Cardiac septum (tissue), 1 donor: Measurements from ENCODE around the gene SYCN. TPM values are rescaled to one million over a fixed set of nuclear protein-coding genes. Genes with fewer than 3 reads are reported as not detected.
"Not testable (repeated sequence)": the region's sequence is repeated elsewhere in the genome, so short reads cannot be mapped to it uniquely, and the experiment has no call there.

Experiments
- DNase-seq: peaks from one replicate; pipeline ENCODE4 v3.0.0-alpha.2; 2020; ENCODE audit warnings: low spot score
- intact Hi-C: fragments of 100-400 bp; cut with DNase I; formaldehyde crosslinking; loops from one replicate; pipeline ENCODE4 v1.14.0; 2022
- total RNA-seq: library from RNA; stranded (reverse); fragmentation: NEBNext Ultra II Directional; extraction: Animal tissue kit (Norgen Biotek cat#: 25700); gene quantifications from one replicate; pipeline ENCODE4 v1.2.1, GENCODE V29; 2021
- donor health status: DM: no; HTN: no; CAD: no.

The SYCN gene
- total RNA-seq, 1 donor from 2014 or later, result not detected

GRCh38 chr19:39230096-39230764 is 26.2 kb upstream of the SYCN start:
- no peak for DNase-seq
- intact Hi-C loops, result no loop called here

DNA sequence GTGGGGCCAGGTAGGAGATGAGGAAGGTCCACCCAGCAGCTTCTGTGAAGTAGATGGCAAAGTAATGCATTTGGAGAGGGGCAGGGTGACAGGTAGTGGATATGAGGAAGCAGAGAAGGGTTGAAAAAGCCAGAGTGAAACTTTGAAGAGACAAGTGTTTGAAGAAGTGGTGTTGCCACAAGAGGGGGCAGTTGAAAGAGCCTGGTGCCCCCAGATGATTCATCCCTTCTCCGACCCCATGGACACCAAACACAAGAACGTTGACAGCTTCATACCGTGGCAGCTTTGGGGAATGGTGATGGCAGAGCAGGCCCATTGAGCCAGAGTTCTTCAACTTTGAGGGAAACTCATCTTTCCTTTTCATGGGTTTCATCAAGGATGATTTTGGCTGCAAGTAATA is 20.8 kb upstream of the SYCN start:
- no peak for DNase-seq
- intact Hi-C loops, result no loop called here

DNA sequence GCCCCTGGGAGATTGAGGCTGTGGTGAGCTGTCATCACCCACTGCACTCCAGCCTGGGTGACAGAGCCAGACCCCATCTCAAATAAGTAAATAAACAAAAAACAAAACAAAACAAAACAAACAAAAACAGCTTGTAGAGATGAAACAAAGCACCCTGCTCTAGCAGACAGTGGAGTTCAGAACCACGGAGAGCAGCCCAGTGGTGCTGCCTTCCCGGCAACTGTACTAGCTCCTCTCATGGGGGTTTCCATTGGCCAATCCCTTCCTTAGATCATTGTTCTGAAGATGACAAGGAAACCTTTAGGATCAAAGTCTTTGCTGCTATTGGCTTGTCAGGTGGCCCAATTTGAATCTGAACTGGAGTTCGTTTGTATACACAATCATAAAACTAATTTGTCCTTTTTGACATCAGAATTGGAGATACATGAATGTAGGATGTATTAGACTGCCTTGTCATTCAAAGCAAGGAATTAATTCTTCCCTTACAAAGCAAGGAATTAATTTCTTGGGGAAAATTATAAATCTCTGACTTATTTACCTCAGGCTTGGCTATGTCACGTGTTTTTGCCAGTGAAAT is 19.7 kb upstream of the SYCN start:
- no peak for DNase-seq
- intact Hi-C loops, result no loop called here

DNA sequence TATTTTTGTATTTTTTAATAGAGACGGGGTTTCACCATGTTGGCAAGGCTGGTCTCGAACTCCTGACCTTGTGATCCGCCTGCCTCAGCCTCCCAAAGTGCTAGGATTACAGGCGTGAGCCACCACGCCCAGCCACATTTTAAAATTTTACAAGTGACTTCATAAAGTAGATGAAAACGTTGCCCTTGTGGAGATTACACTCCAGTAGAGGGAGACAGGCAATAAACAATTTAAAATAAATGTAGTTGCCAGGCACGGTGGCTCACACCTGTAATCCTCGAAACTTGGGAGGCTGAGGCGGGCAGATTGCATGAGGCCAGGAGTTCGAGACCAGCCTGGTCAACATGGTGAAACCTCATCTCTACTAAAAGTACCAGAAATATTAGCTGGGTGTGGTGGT is 15.0 kb upstream of the SYCN start:
- intact Hi-C loops, DNase-seq: not testable (repeated sequence)

GRCh38 chr19:39218230-39219007 is 14.4 kb upstream of the SYCN start:
- intact Hi-C loops, result no loop called here
- no peak for DNase-seq

DNA sequence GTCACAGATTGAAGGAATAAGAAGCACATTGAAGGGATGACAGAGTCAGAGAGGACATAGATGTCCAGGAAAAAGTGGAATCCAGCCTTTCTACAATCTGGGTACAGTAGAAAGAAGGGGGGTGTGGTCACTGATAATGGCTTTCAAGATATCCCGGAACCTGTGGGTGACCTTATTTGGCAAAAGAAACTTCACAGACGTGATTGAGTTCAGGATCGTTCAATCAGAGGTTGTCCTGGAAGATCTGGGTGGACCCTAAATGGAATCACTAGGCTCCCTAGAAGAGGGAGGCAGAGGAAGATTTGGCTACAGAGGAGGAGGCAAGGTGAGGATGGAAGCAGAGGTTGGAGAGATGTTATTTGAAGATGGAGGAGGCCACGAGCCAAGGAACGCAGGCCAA is 13.0 kb upstream of the SYCN start:
- no peak for DNase-seq
- intact Hi-C loops, result no loop called here

DNA sequence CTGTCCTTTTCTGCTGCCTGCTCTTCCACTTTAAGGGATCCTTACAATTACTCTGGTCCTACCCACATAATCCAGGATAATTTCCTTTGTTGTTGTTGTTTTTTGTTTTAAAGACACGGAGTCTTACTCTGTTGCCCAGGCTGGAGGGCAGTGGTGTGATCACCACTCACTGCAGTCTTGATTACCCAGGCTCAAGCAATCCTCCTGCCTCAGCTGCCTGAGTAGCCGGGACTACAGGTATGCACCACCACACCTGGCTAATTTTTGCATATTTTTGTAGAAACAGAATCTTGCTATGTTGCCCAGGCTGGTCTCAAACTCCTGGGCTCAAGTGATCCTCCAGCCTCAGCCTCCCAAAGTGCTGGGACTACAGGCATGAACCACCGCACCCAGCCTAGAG is 11.3 kb upstream of the SYCN start:
- intact Hi-C loops, DNase-seq: not testable (repeated sequence)

GRCh38 chr19:39212375-39212742 is 8.3 kb upstream of the SYCN start:
- no peak for DNase-seq

DNA sequence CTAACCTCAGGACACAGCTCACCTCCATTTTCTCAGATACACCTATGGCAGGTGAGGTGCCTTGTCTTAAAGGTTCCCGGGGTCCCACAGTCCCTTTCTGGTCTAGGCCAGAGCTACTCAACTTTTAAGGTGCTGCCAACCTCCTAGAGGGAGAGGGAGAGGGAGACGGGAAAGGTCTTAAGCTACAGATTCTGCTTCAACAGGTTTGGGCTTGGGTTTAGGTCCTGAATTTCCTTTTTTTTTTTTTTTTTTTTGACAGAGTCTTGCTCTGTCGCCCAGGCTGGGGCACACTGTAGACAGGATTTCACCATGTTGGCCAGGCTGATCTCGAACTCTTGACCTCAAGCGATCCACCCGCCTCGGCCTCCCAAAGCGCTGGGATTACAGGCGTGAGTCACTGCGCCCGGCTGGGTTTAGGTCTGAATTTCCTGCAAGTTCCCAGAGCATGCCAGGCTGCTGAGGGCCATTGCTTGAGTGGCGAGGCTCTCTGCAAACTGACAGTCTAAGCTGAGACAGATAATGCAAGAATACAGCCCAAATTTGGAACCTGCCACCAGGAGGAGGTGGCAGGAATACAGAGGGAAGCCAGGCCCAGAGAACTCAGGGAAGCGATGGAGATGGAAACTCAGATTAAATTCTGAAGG is 7.8 kb upstream of the SYCN start:
- DNase-seq, result no peak
- intact Hi-C loops, result no loop called here

More at GRCh38 chr19:39212375-39212742, 8.3 kb upstream of the SYCN start:
- intact Hi-C loops, result no loop called here

DNA sequence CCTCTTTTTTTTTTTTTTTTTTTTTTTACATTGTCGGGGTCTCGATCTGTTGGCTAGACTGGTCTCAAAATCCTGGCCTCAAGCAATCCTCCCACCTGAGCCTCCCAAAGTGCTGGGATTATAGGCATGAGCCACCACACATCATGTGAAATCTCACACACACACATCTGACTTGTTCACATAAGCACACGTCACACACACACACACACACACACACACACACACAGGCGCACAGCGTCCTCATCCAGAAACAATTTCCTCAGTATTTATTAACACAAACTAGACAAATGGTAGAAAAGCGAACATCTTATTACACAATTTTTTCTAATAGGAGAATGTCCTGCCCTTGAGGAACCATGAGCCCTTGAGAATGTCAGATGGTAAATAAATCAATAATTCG is 5.1 kb upstream of the SYCN start:
- intact Hi-C loops, result no loop called here
- DNase-seq, result no peak

GRCh38 chr19:39208175-39208795 is 4.2 kb upstream of the SYCN start:
- intact Hi-C loops, result no loop called here
- DNase-seq, result no peak

DNA sequence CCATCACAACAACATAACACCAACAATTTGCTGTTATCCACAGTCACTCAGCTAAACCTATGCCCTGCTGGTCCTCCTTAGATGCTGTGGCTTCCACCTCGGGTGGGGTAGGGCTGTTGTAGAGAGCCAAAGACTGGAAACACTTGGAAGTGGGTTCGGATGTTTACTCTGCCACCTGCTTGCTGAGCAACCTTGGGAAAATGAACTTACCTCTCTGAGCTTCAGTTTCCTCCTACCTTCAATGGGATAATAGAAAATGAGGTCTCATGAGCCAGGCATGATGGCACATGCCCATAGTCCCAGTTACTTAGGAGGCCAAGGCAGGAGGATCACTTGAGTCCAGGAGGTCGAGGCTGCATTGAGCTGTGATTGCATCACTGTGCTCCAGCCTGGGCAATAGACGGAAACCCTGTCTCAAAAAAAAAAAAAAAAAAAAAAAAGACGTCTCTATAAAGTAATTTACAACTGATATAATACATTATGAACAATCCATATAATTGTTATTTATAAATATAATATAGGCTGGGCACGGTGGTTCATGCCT is 3.3 kb upstream of the SYCN start:
- intact Hi-C loops, result no loop called here
- no peak for DNase-seq

- intact Hi-C loops, result no loop called here
- no peak for DNase-seq
These were observed 2.1 kb upstream of the SYCN start for GRCh38 chr19:39206122-39206521.

DNA sequence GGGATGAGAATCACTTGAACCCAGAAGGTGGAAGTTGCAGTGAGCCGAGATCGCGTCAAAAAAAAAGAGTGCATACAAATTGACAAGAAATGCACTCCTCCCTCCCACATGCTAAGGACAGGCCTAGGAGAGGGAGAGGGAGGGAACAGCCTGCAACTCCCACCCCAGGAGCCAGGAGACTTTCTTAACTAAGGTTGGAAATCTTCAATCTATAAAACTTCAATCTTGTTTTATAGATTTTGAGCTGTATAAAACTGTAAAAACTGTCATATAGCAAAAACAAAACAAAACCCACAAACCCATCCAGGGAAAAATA is 1.3 kb upstream of the SYCN start:
- intact Hi-C loops, result no loop called here
- no peak for DNase-seq

DNA sequence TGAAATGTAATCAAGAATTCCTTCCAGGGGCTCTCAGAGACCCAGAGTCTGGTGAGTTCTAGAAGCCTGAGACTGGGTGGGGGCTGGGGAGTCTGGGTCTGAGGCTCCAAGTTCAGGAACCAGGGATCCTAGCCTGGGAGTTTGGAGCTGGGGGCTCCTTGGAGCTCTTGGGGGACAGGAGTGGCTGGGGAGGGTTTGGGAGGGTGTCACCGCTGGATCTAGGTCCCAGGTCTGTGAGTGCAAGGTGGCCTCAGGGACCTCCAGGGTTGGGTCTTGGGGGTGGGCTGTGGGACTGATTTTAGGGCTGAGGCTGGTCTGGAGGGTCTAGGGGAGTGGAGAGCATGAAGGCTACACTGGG is 1.1 kb downstream of the SYCN start:
- intact Hi-C loops, result no loop called here
- DNase-seq, result no peak

GRCh38 chr19:39200803-39201115 is 3.3 kb downstream of the SYCN start:
- intact Hi-C loops, result no loop called here
- no peak for DNase-seq

DNA sequence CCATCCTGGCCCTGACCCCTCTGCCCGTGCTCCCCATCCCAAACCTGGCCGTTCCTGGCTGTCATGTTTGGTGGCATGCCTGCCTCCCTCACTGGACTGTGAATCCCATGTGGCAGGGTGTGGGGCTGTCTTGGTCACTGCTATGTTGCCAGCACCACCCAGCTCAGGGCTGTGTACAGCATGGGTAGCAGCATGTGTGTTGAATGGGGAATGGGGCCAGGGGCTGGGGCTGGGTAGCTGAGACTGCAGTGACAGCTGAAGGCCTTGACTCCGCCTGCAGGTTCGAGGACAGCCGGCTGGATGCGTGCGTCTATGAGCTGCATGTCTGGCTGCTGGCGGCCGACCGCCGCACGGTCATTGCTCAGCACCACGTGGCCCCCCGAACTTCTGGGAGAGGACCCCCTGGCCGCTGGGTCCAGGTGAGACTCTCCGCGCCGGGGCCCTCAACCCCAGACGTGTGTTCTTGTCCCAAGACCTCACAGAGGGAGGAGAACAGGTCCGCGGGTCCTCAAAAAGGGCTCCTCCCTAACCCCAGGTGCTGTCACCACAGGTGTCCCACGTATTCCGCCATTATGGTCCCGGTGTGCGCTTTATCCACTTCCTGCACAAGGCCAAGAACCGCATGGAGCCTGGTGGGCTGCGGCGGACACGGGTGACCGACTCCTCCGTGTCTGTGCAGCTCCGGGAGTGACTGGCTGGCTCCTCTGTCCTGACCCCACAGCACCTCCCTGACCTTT is 3.8 kb downstream of the SYCN start:
- intact Hi-C loops, result no loop called here
- no peak for DNase-seq

- DNase-seq, result no peak
- intact Hi-C loops, result no loop called here
These were observed 5.0 kb downstream of the SYCN start for GRCh38 chr19:39199025-39199424.

DNA sequence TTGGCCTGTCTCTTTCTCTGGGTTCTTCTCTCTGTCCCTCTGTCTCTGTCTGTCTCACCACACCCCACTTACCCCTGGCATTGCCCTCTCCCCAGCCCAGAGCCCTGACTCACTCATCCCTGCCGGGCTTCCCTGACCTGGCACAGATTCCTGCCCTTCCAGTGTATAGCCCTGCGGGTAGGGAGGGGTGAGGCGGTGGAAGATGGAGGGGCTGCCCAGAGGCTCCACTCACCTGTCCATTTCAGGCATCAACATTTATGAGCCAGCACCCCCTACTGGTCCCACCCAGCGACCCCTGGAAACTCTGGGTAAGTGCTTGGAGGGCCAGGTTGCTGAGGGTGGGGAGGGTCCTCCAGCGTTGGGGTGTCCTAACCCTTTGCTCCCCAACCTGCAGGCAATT is 6.3 kb downstream of the SYCN start:
- no peak for DNase-seq
- intact Hi-C loops, result no loop called here
